Uterus (tissue), 2 donors: ENCODE data around the gene EXOC2.

Experiments
- CTCF ChIP-seq, 4 experiments: fragments of 200-600 bp in 2 of 4; fragments of 450-650 bp in 2 of 4; sonication (generic) in 2 of 4; IDR thresholded peaks; one replicate each; pipeline ENCODE4 v1.5.1; 2016 to 2019; ENCODE audit warnings: antibody characterized with exemption in 4 of 4, mild to moderate bottlenecking in 2 of 4, moderate library complexity in 1 of 4
- POLR2A ChIP-seq, 2 donors: fragments of 450-650 bp; IDR thresholded peaks; one replicate each; pipeline ENCODE4 v1.6.1; 2016; ENCODE audit warnings: antibody characterized with exemption in 2 of 2, mild to moderate bottlenecking in 1 of 2, moderate library complexity in 1 of 2

GRCh38 chr6:467671-468082 is 225.3 kb downstream of the EXOC2 start:
- no peak for TF ChIP-seq CTCF (IDR thresholded peaks at IDR 0.05)
- no peak for TF ChIP-seq POLR2A (IDR thresholded peaks at IDR 0.05)
